GM12801 (cell line): Measurements from ENCODE around the gene JAKMIP3.

ENCODE experiments used
- TF ChIP-seq, protein P1 (sequence below): IDR thresholded peaks from one replicate; pipeline ENCODE4 v1.5.1; 2011; ENCODE audit warnings: control low read depth; ENCODE audit not compliant: insufficient read length; ENCODE audit errors: extremely low read depth

Gene JAKMIP3

DNA sequence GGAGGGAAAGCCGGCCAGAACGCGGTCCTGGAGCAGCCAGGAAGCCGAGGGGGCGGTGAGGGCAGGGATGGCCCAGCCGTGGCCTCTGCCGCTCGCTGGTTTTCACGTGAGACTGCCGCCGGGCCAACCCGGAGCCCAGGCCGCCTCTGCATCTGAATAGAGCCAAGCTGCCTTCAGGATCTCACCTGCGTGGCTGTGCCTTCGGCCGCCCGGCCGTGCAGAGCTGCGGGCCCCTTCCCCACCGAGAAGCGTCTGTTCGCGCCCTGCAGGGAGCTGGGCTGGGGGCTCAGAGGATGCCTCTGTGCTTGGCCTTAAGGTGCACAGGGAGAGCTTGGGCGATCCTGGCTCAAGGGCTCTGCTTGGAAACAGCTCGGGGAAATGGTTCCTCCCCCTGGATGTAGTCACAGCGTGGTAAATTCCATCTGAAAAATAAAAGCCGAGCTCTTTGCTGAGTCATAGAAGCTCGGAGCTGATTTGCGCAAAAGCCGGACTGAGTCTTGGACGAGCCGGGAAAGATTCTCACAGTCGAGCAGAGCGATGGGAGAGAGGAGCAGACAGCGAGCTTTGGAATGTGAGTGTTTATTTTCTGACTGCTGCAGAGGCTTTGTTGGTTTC lies at the start of gene JAKMIP3:
TSS of gene JAKMIP3 (plus strand) at position 456 of the 615 bp plus-strand sequence. CDS start 38,863 bp downstream, outside the sequence.
- TF ChIP-seq, protein P1, sequence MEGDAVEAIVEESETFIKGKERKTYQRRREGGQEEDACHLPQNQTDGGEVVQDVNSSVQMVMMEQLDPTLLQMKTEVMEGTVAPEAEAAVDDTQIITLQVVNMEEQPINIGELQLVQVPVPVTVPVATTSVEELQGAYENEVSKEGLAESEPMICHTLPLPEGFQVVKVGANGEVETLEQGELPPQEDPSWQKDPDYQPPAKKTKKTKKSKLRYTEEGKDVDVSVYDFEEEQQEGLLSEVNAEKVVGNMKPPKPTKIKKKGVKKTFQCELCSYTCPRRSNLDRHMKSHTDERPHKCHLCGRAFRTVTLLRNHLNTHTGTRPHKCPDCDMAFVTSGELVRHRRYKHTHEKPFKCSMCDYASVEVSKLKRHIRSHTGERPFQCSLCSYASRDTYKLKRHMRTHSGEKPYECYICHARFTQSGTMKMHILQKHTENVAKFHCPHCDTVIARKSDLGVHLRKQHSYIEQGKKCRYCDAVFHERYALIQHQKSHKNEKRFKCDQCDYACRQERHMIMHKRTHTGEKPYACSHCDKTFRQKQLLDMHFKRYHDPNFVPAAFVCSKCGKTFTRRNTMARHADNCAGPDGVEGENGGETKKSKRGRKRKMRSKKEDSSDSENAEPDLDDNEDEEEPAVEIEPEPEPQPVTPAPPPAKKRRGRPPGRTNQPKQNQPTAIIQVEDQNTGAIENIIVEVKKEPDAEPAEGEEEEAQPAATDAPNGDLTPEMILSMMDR, result no peak

DNA sequence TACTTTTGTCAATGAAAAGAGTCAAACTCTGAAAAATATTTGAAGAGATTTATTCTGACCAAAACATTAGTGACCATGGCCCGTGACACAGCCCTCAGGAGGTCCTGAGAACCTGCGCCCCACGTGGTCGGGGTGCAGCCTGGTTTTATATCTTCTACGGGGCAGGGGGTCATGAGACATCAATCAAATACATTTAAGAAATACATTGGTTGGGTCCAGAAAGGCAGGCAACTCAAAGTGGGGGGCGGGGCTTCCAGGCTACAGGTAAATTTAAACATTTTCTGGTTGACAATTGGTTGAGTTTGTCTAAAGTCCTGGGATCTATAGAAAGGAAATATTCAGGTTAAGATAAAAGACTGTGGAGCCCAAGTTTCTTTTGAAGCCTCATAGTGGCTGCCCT lies 49.2 kb upstream of the JAKMIP3 start:
- TF ChIP-seq, protein P1, result no peak

DNA sequence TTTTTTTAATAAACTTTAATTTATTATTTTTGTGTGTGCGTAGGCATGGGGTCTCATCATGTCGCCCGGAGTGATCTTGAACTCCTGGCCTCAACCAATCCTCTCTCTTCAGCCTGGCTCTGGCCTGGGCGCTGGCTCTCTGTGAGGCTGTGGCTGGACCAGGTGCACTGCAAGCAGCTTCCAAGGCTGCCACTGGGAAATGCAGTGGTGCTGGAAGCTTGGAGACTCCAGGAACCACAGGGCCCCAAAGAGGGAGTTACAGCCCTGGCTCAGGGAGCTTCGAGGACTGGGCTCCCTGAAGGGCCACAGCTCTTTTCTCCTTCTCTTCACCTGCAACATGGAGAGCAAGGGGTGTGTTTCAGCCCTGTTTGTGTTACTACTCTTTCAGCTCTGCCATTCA lies 47.3 kb upstream of the JAKMIP3 start:
- TF ChIP-seq, protein P1, result no peak

DNA sequence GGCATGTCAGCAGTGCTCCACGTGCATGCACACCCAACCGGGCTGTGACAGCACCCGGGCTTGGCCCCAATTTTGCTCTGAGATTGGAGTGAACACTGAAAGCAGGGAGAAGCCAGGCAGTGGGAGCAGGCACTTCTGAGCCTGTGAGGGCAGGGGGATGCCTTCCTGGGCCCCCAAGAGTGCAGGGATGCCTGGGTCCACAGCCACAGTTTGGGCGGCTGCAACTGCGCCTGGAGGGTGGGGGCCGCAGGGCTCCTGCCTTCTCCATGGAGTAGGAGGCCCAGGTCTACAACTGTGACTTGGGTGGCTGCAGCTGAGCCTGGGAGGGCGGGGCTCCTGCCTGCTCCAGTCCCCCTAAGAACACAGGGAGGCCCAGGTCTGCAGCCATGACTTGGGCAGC lies 46.4 kb upstream of the JAKMIP3 start:
- TF ChIP-seq, protein P1, result no peak

DNA sequence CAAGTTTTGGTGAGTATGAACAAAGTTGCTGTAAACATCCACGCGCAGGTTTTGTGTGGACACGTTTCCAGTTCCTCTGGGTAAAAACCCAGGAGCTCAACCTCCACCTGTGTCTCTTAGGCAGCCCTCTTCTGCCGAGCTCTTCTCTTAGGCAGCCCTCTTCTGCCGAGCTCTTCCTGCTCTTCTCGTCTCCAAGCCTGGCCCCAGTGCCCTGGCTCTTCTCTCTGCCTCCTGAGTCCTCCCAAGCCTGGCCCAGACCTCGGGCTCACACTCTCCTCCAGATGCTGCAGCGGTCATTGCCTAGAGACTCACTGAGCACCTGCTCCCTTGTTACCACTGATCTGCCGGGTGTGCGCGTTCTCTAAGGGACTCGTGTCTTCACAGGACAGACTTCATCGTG lies 45.3 kb upstream of the JAKMIP3 start:
- TF ChIP-seq, protein P1, result no peak

DNA sequence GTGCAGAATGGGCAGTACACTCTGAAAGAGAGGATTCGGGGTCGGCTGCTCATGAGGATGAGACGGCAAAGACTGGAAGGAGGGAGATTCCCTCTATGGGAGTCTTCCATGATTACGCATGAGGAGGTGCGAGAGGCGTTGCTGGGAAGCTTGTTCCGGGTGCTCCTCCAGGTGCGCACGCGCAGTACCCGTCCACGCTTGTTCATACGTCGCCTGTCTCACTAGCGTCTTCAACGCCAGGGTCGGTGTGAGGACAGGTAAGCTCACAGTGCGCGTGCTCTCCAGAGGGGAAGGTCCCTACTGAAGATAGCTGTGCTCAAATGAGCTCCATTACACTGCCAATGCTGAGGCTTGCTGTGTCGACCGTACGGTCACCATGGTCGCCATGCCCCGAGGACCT lies 44.7 kb upstream of the JAKMIP3 start:
- TF ChIP-seq, protein P1, result no peak

DNA sequence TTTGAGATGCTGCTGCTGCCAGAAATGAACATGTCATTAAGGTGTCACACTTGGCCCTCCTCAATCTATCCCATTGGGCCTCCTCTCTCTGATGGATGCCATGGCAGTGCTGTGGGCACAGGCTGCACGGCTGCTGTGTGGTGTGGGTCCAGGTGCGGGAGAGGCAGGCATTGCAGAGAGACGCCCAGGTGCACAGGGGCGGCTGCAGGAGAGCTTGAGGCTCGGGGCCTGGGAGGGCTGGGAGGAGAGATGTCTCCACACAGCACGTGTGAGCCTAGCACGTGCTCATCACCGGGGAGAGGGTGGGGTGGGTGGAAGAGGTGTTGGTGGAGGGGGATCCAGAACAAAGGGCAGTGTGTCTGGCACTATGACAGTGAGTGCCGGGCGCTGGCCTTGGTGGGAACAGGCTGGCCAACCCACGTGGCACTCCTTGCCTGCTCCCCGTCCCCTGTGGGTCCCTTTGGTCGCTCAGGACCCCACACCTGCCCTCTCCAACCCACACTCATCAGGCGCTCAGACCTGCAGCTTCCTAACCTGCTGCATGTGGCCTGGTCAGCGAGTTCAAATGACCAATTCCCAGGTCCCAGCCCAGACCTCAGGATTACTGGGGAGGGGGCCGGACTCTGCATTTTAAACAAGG lies 44.1 kb upstream of the JAKMIP3 start:
- TF ChIP-seq, protein P1, result no peak
